Activated CD4-positive, alpha-beta memory T cell treated with anti-CD3 and anti-CD28 coated beads for 36 hours (primary cell): Measurements from ENCODE around the gene ACADSB. TPM values are rescaled to one million over a fixed set of nuclear protein-coding genes. Genes with fewer than 3 reads are reported as not detected.

Source experiments
- CTCF ChIA-PET: fragments of 350-600 bp; sonication (Branson Sonifier 250); formaldehyde crosslinking; loops from one replicate; lab custom pipeline; 2021; ENCODE audit warnings: antibody characterized with exemption, inconsistent platforms; lab: Charles Lee
- POLR2A ChIA-PET: fragments of 350-600 bp; sonication (Branson Sonifier 250); formaldehyde crosslinking; loops from one replicate; lab custom pipeline; 2021; ENCODE audit warnings: antibody characterized with exemption; lab: Charles Lee
- DNase-seq: peaks from one replicate; pipeline ENCODE4 v3.0.0-alpha.2; 2020
- H3K27ac Mint-ChIP-seq: one replicate; pipeline ENCODE4 v1.8.0; 2021; ENCODE audit warnings: mixed read lengths
- H3K27me3 Mint-ChIP-seq: one replicate; pipeline ENCODE4 v1.8.0; 2021; ENCODE audit warnings: mixed read lengths
- H3K36me3 Mint-ChIP-seq: one replicate; pipeline ENCODE4 v1.8.0; 2021; ENCODE audit warnings: mixed read lengths
- H3K4me1 Mint-ChIP-seq: one replicate; pipeline ENCODE4 v1.8.0; 2021; ENCODE audit warnings: low read depth, mixed read lengths
- H3K4me3 Mint-ChIP-seq: one replicate; pipeline ENCODE4 v1.8.0; 2021; ENCODE audit warnings: mild to moderate bottlenecking, mixed read lengths
- H3K9me3 Mint-ChIP-seq: one replicate; pipeline ENCODE4 v1.8.0; 2021; ENCODE audit warnings: mixed read lengths
- intact Hi-C: fragments of 100-400 bp; cut with micrococcal nuclease; formaldehyde crosslinking; loops from one replicate; pipeline ENCODE4 v1.15.1; 2023
- total RNA-seq, 2 experiments: library from RNA; stranded (reverse); gene quantifications; one replicate each; pipeline ENCODE4 v1.2.3, GENCODE V29; 2021

The ACADSB gene
- total RNA-seq, 2 experiments from 2014 or later, result 22.1 to 25.1 TPM

DNA sequence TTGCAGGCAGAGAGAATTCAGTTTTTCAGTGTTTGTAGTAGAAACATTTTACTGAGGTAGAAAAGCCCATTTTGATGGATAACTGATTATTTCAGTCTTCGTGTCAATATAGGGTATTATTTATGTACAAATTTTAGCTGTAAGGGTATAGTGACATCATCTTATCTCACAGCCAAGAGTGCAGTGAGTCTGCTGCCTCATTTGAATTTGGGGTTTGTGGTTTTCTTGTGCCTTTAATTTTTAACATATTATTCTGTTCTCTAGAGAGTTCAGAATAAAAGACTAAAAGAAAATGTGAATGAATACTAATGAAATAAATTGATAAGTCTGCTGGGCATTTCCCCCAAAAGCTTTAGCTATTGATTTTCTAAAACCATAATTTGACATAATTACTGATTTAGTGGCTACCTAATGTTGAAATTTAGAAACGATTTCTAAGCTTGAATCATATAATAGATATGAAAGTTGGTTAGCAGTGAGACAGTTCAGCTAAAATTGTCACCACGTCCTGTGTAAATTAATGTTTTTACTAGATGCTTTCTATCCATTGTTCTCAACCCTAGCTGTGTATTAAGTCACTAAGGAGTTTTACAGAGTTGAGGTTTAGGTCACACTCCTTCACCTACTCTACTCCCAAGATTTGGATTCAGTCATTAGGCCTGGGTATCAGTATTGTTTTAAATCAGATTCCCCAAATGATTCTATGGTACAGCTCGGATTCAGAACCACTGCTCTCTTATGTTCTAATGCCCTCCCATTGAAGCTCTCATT, 37.3 kb downstream of the ACADSB start:
- no peak overlapping the region for H3K4me3 Mint-ChIP-seq
- ChIA-PET CTCF (interaction anchor here (0.6 to 1.4 kb wide), 4 partner anchors 13 to 397 kb away, joined by 3 to 4 read pairs (median 3); no protein-coding TSS in a partner anchor), POLR2A (no interaction called here)
- H3K4me1 Mint-ChIP-seq, result no peaks in the 10 kb centered on the region
- no peak for DNase-seq
- no peaks in the 10 kb centered on the region for H3K9me3 Mint-ChIP-seq
- H3K36me3 Mint-ChIP-seq, result peaks cover 9% of the 10 kb centered on the region
- intact Hi-C loops, result no loop called here
- no peaks in the 10 kb centered on the region for H3K27me3 Mint-ChIP-seq
- H3K27ac Mint-ChIP-seq, result no peak overlapping the region

DNA sequence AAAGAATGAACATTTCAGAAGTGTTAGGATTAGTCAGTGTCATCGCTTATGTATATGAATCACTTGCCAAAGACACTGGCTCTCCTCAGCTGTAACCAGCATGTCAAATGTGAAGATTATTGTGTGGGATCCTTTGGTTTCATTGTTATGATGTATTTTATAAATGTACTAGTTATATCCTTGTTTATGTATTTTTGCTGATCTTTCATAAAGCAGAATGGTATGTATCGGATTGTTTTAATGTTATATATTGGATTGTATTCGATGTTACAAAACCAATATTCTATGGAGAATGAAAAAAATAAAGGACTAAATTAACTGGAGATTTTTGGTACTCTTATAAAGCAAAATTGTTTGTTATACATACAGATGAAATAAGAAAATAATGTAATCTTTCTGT, 49.2 kb downstream of the ACADSB start:
- no peaks in the 10 kb centered on the region for H3K9me3 Mint-ChIP-seq
- H3K4me1 Mint-ChIP-seq, result no peaks in the 10 kb centered on the region
- H3K27me3 Mint-ChIP-seq, result no peaks in the 10 kb centered on the region
- H3K36me3 Mint-ChIP-seq, result peaks cover 16% of the 10 kb centered on the region
- H3K4me3 Mint-ChIP-seq, result no peak overlapping the region
- ChIA-PET CTCF (interaction anchor here (1.0 kb wide), 1 partner anchor 15 kb away, joined by 4 read pairs; no protein-coding TSS in a partner anchor), POLR2A (no interaction called here)
- DNase-seq, result no peak
- H3K27ac Mint-ChIP-seq, result no peak overlapping the region
- intact Hi-C loops, result no loop called here

DNA sequence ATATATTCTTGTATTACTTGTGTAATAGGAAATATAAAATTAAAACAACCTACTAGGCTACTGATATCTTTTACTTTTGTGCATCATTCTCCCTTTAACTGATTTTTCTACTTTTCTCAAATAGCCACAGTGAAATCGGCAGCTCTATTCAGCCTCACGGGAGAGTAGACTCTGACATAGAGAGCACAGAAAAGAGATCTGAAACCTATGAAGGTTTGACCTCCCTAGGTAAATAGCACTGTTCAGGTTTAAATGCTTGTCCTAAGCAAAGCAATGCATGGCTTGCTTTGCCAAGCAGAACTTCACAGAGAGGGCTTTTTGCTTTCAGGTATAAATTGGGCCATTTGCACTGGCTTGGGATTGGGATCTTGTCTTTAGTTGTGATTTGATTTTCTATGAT, 53.1 kb downstream of the ACADSB start:
- POLR2A ChIA-PET, result no interaction called here
- CTCF ChIA-PET, result no interaction called here
- DNase-seq, result no peak
- intact Hi-C loops, result no loop called here
- H3K27me3 Mint-ChIP-seq, result peaks cover 10% of the 10 kb centered on the region
- H3K4me3 Mint-ChIP-seq, result no peak overlapping the region
- H3K27ac Mint-ChIP-seq, result no peak overlapping the region
- no peaks in the 10 kb centered on the region for H3K36me3 Mint-ChIP-seq
- H3K9me3 Mint-ChIP-seq, result no peaks in the 10 kb centered on the region
- no peaks in the 10 kb centered on the region for H3K4me1 Mint-ChIP-seq

DNA sequence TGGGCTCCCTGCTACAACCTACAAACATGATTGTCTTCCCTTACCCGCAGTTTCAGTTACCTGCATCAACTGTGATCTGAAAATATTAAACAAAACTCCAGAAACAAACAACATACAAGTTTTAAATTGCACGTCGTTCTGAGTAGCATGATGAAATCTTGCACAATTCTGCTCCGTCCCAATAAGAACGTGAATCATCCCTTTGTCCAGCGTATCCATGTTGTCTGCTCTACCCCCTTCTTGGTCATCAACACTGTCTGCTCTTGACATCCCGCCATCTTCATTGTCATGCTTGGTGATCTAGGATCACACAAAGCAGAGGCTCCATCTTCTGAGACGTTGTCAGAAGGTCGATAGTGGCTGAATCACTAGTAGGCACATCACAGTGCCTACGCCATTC, 53.9 kb downstream of the ACADSB start:
- POLR2A ChIA-PET, result no interaction called here

DNA sequence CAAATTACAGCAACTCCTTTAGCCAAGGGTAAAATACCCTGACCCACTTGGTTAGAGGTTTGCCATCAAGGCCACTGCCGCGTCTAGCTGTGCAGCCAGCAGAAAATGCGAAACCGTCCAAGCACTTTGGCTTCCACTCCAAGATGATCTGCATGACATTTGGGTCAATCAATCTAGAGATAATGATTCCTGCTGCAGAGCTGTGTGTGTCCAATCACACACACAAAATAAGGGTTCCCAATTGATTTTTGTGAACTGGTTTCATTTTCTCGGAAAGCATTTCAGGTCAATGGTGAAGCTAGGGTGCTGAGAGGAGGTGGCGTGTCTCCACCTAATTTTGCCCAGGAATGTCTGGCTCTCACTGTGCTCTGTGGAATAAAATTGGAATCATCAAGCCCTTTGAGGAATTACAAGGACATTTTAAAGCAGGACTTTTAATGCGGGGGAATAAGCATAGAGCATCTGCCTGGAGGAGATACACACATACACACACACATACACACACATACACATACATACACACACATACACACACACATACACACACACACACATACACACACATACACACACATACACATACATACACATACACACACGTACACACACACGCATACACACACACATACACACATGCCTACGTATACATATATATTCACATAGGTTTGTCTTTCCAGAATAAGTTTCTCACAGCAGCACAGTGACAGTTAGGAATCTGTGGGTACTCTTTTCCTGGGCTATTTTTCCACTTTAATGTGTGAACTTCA, 59.5 kb downstream of the ACADSB start:
- Mint-ChIP-seq H3K36me3 (no peaks in the 10 kb centered on the region), H3K4me1 (no peaks in the 10 kb centered on the region), H3K27ac (no peak overlapping the region), H3K4me3 (no peak overlapping the region), H3K9me3 (no peaks in the 10 kb centered on the region), H3K27me3 (peaks cover 22% of the 10 kb centered on the region)
- ChIA-PET POLR2A (no interaction called here), CTCF (no interaction called here)
- intact Hi-C loops, result no loop called here
- no peak for DNase-seq

More for the DNA sequence above, 53.9 kb downstream of the ACADSB start:
- H3K4me1 Mint-ChIP-seq, result no peaks in the 10 kb centered on the region
- no peak overlapping the region for H3K4me3 Mint-ChIP-seq
- no peaks in the 10 kb centered on the region for H3K36me3 Mint-ChIP-seq
- intact Hi-C loops, result no loop called here
- CTCF ChIA-PET, result no interaction called here
- no peaks in the 10 kb centered on the region for H3K9me3 Mint-ChIP-seq
- H3K27me3 Mint-ChIP-seq, result peaks cover 13% of the 10 kb centered on the region
- no peak overlapping the region for H3K27ac Mint-ChIP-seq
- no peak for DNase-seq

DNA sequence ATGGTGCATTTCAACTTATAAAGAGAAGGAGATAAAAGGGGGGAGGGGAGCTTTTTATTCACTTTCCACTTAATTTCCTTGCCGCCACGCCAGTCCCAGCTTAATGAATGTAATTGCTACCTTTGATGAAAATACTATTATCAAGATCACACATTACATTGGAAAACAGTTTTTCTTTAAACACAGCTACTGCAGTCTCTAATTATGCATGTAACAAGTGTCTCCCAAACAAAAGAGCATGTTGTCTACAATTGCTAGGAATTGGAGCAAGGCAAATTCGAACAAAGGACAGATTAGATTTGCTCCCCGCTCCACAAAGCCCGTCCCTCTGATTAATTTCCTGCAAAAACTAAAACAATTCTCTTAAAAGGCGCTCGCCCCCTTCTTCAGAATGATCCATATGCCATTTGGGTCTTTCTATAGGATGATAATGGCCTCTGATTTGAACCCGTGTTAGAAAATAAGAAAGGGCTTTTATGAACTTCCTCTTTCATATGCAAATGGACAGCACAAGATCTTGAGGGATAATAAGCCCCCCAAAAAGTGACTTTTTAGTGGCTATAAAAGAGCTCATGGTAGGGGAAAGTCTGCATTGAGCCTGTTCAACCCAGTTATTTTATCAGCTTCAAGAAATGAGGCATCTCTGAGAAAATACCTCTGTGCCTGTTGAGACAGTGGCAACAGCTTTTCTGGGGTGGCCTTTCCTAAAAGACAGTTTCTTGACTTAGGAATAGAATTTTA, 60.6 kb downstream of the ACADSB start:
- ChIA-PET POLR2A (no interaction called here), CTCF (no interaction called here)
- Mint-ChIP-seq H3K27me3 (peaks cover 24% of the 10 kb centered on the region), H3K4me1 (no peaks in the 10 kb centered on the region), H3K9me3 (no peaks in the 10 kb centered on the region), H3K4me3 (no peak overlapping the region), H3K27ac (no peak overlapping the region), H3K36me3 (no peaks in the 10 kb centered on the region)
- no peak for DNase-seq
- intact Hi-C loops, result no loop called here

DNA sequence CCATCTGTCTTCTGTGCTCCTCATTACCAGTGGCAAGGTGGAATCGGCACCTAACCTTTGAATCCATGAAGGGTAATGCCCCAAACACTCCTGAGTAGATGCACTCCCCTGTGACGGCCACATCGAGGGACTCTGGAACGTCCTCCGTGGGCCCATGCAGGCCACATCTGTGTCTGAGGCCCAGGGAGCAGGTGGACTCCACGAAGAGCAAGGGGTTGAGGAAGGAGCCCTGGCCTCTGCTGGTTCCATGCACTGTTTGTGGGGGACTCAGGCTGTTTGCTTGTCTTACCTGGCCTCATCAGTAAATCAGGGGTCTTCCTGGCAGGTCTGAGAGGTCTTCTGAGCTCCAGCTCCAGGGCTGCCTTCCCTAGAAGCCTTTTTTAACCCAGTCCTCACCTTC, 64.4 kb downstream of the ACADSB start:
- H3K9me3 Mint-ChIP-seq, result peaks cover 2% of the 10 kb centered on the region
- H3K4me3 Mint-ChIP-seq, result no peak overlapping the region
- no peaks in the 10 kb centered on the region for H3K36me3 Mint-ChIP-seq
- DNase-seq, result no peak
- H3K27me3 Mint-ChIP-seq, result peaks cover 18% of the 10 kb centered on the region
- CTCF ChIA-PET, result no interaction called here
- intact Hi-C loops, result no loop called here
- H3K4me1 Mint-ChIP-seq, result no peaks in the 10 kb centered on the region
- POLR2A ChIA-PET, result no interaction called here
- no peak overlapping the region for H3K27ac Mint-ChIP-seq

DNA sequence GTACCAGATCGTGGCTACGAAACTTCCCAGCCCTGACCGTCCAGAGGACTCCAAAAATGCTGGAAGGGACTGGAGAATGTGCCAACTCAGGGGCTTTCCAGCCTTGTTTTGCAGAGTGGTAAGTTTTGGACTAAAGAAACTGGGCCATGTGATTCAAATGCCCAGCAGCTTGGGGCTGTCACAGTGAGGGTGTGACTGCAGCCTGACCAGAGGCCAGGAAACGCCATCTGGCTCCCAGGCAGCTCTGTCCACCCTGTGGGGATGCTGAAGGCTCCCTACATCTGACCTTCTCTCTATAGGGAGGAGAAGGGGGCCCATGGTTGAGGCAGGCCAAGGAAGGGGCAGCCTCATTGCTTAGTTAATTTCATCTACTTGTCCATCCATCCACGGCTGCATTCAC, 65.4 kb downstream of the ACADSB start:
- H3K4me3 Mint-ChIP-seq, result no peak overlapping the region
- no peak overlapping the region for H3K27ac Mint-ChIP-seq
- peaks cover 2% of the 10 kb centered on the region for H3K9me3 Mint-ChIP-seq
- intact Hi-C loops, result no loop called here
- POLR2A ChIA-PET, result no interaction called here
- CTCF ChIA-PET, result no interaction called here
- H3K36me3 Mint-ChIP-seq, result no peaks in the 10 kb centered on the region
- H3K27me3 Mint-ChIP-seq, result peaks cover 14% of the 10 kb centered on the region
- DNase-seq, result no peak
- no peaks in the 10 kb centered on the region for H3K4me1 Mint-ChIP-seq

DNA sequence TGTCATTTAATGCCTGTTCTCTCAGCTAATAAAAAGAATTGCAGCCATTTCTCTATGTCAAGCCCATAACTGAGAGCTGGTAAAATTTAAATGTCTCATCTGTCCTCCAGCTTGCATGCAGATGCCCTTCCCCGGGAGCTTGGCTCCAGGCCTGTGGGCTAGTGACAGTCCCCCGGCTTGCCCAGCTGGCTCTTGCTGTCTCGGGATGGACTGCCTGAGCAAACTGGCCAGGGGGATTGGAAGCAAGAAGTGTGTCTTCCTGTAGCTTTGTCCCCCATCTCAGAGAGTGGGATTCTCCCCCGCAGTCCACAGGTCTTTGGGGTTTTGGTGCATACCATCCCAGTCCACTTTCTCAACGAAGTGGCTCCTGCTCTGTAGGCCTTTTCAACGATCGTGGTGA, 73.1 kb downstream of the ACADSB start:
- Mint-ChIP-seq H3K36me3 (no peaks in the 10 kb centered on the region), H3K27ac (no peak overlapping the region), H3K9me3 (peaks cover 3% of the 10 kb centered on the region), H3K27me3 (peaks cover 15% of the 10 kb centered on the region), H3K4me3 (no peak overlapping the region), H3K4me1 (no peaks in the 10 kb centered on the region)
- DNase-seq, result no peak
- intact Hi-C loops, result no loop called here
- ChIA-PET CTCF (no interaction called here), POLR2A (no interaction called here)

DNA sequence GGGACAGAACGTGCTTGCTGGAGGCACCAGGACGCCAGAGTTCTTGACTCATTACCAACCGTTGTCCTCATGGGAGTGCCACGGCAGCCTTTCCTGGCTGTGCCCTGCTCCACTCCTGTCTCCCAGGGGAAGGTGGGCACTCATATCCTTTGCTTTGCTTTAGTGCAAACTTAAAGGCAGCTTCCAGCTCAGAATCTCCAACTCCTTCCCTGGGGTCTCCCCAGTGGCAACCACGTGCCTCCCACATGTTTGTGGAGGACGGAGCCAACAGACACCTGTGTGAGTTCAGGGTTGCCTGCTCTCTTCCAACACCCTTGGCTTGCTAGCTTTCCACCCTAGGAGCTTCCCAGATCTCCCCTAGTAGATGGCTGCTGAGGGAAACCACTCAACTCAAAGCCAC, 75.0 kb downstream of the ACADSB start:
- CTCF ChIA-PET, result no interaction called here

DNA sequence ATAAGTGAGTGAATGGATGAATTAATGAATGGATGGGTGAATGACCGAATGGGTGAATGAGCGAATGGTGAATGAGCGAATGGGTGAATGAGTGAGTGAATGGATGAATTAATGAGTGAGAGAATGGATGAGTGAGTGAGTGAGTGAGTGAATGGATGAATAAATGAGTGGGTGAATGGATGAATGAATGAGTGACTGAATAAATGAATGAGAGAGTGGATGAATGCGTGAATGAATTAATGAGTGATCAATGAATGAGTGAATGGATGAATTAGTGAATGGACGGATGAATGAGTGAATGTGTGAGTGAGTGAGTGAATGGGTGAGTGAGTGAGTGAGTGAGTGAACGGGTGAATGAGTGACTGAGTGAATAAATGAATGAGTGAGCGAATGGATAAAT, 77.5 kb downstream of the ACADSB start:
- H3K27ac Mint-ChIP-seq, result no peak overlapping the region
- no peaks in the 10 kb centered on the region for H3K36me3 Mint-ChIP-seq
- CTCF ChIA-PET, result no interaction called here
- intact Hi-C loops, result no loop called here
- POLR2A ChIA-PET, result no interaction called here
- peaks cover 3% of the 10 kb centered on the region for H3K9me3 Mint-ChIP-seq
- no peaks in the 10 kb centered on the region for H3K4me1 Mint-ChIP-seq
- DNase-seq, result no peak
- H3K4me3 Mint-ChIP-seq, result no peak overlapping the region
- H3K27me3 Mint-ChIP-seq, result peaks cover 9% of the 10 kb centered on the region

More for the DNA sequence above, 75.0 kb downstream of the ACADSB start:
- no peak for DNase-seq
- Mint-ChIP-seq H3K27me3 (peaks cover 7% of the 10 kb centered on the region), H3K36me3 (no peaks in the 10 kb centered on the region), H3K9me3 (peaks cover 3% of the 10 kb centered on the region), H3K27ac (no peak overlapping the region), H3K4me1 (no peaks in the 10 kb centered on the region), H3K4me3 (no peak overlapping the region)
- intact Hi-C loops, result no loop called here
- POLR2A ChIA-PET, result no interaction called here

DNA sequence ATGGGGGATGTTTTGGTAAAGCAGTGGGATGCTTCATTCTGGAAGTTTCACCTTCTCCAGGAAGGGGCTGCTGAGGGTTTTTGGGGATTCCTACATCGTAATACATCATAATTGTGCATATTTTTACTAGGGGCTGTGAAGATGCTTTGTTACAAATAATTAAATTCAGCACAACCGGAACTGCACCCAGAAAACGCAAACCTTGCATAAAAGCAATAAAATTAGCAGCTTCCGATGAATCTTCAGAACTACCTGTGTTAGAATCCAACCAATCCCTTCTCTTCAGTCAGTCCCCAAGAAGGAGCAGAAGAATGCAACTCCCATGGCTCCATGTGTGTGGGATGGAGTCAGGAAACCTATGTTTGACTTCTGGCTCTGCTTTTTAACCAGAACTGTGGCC, 78.5 kb downstream of the ACADSB start:
- no peak overlapping the region for H3K27ac Mint-ChIP-seq
- ChIA-PET CTCF (no interaction called here), POLR2A (no interaction called here)
- H3K4me3 Mint-ChIP-seq, result no peak overlapping the region
- H3K36me3 Mint-ChIP-seq, result no peaks in the 10 kb centered on the region
- DNase-seq, result no peak
- H3K4me1 Mint-ChIP-seq, result no peaks in the 10 kb centered on the region
- H3K9me3 Mint-ChIP-seq, result peaks cover 3% of the 10 kb centered on the region
- peaks cover 4% of the 10 kb centered on the region for H3K27me3 Mint-ChIP-seq
- intact Hi-C loops, result no loop called here
